ENCODE measurements around the gene ATP5MG. TPM values are rescaled to one million over a fixed set of nuclear protein-coding genes. Genes with fewer than 3 reads are reported as not detected.
A peak's percentile ranks its signal among the peaks of the same experiment; 100 is the strongest.

ATP5MG gene
- total RNA-seq, 1 donor from 2014 or later, result 142 TPM

GRCh38 chr11:118406599-118407166 lies 5.3 kb downstream of the ATP5MG start:
- Mint-ChIP-seq H3K27ac (ENCODE audit: unreplicated experiment) (peak overlapping the region; percentile 17), H3K36me3 (ENCODE audit: unreplicated experiment) (peaks cover 16% of the 10 kb centered on the region), H3K4me3 (ENCODE audit: unreplicated experiment) (no peak overlapping the region), H3K9me3 (ENCODE audit: unreplicated experiment) (no peaks in the 10 kb centered on the region), H3K27me3 (ENCODE audit: unreplicated experiment) (no peaks in the 10 kb centered on the region), H3K4me1 (ENCODE audit: unreplicated experiment) (peaks cover 31% of the 10 kb centered on the region)
- DNase-seq (ENCODE audit: extremely low spot score, unreplicated experiment), result no peak
- TF ChIP-seq CTCF (IDR thresholded peaks at IDR 0.05), result no peak

GRCh38 chr11:118410055-118410745 lies 8.8 kb downstream of the ATP5MG start:
- TF ChIP-seq CTCF (IDR thresholded peaks at IDR 0.05), result no peak
- peaks cover 10% of the 10 kb centered on the region for H3K4me1 Mint-ChIP-seq (ENCODE audit: unreplicated experiment)

GRCh38 chr11:118411530-118411929 lies 10.1 kb downstream of the ATP5MG start:
- H3K9me3 Mint-ChIP-seq (ENCODE audit: unreplicated experiment), result no peaks in the 10 kb centered on the region
- no peak overlapping the region for H3K4me3 Mint-ChIP-seq (ENCODE audit: unreplicated experiment)
- H3K36me3 Mint-ChIP-seq (ENCODE audit: unreplicated experiment), result peaks cover 16% of the 10 kb centered on the region
- no peaks in the 10 kb centered on the region for H3K27me3 Mint-ChIP-seq (ENCODE audit: unreplicated experiment)
- no peak for TF ChIP-seq CTCF (IDR thresholded peaks at IDR 0.05)
- peaks cover 5% of the 10 kb centered on the region for H3K4me1 Mint-ChIP-seq (ENCODE audit: unreplicated experiment)
- H3K27ac Mint-ChIP-seq (ENCODE audit: unreplicated experiment), result no peak overlapping the region
- DNase-seq (ENCODE audit: extremely low spot score, unreplicated experiment), result no peak

More at GRCh38 chr11:118410055-118410745, 8.8 kb downstream of the ATP5MG start:
- Mint-ChIP-seq H3K9me3 (ENCODE audit: unreplicated experiment) (no peaks in the 10 kb centered on the region), H3K4me3 (ENCODE audit: unreplicated experiment) (no peak overlapping the region), H3K27me3 (ENCODE audit: unreplicated experiment) (no peaks in the 10 kb centered on the region), H3K27ac (ENCODE audit: unreplicated experiment) (no peak overlapping the region), H3K36me3 (ENCODE audit: unreplicated experiment) (peaks cover 16% of the 10 kb centered on the region)
- DNase-seq (ENCODE audit: extremely low spot score, unreplicated experiment), result no peak

- Mint-ChIP-seq H3K27me3 (ENCODE audit: unreplicated experiment) (no peaks in the 10 kb centered on the region), H3K27ac (ENCODE audit: unreplicated experiment) (no peak overlapping the region), H3K36me3 (ENCODE audit: unreplicated experiment) (peaks cover 14% of the 10 kb centered on the region), H3K4me1 (ENCODE audit: unreplicated experiment) (no peaks in the 10 kb centered on the region), H3K9me3 (ENCODE audit: unreplicated experiment) (no peaks in the 10 kb centered on the region), H3K4me3 (ENCODE audit: unreplicated experiment) (no peak overlapping the region)
- TF ChIP-seq CTCF (IDR thresholded peaks at IDR 0.05), result no peak
- no peak for DNase-seq (ENCODE audit: extremely low spot score, unreplicated experiment)
These were observed 11.5 kb downstream of the ATP5MG start for GRCh38 chr11:118412921-118413320.

GRCh38 chr11:118415062-118415738 lies 13.8 kb downstream of the ATP5MG start:
- TF ChIP-seq CTCF (IDR thresholded peaks at IDR 0.05), result no peak
- H3K9me3 Mint-ChIP-seq (ENCODE audit: unreplicated experiment), result no peaks in the 10 kb centered on the region
- H3K4me1 Mint-ChIP-seq (ENCODE audit: unreplicated experiment), result no peaks in the 10 kb centered on the region
- H3K4me3 Mint-ChIP-seq (ENCODE audit: unreplicated experiment), result no peak overlapping the region
- no peak overlapping the region for H3K27ac Mint-ChIP-seq (ENCODE audit: unreplicated experiment)
- H3K36me3 Mint-ChIP-seq (ENCODE audit: unreplicated experiment), result peaks cover 2% of the 10 kb centered on the region
- no peak for DNase-seq (ENCODE audit: extremely low spot score, unreplicated experiment)
- no peaks in the 10 kb centered on the region for H3K27me3 Mint-ChIP-seq (ENCODE audit: unreplicated experiment)

Measured in osteocyte (in vitro differentiated cells).